ENCODE results near the gene ANKRD33. TPM values are rescaled to one million over a fixed set of nuclear protein-coding genes. Genes with fewer than 3 reads are reported as not detected.

Gene ANKRD33
- total RNA-seq, 2 donors from 2014 or later, result 0.46 TPM; not detected in 1

DNA sequence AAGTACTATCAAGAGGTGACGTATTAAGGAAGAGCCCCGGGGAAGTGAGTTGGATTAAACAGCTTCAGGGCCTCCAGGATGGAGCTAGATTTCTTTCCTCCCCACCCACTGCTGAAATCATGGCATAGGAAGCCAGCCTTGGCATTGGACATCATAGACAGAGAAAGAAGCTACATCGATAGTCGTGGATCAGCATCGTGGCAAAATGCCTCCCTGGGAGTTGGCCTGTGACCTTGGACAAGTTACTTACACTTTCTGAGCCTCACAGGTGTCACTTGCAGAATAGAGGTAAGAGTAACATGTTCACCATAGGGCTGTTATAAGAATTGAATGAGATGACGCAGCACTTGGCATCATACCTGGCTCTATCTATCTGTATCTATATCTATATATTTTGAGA is 5.9 kb downstream of the ANKRD33 start:
- Mint-ChIP-seq H3K4me3 (no peak overlapping the region), H3K36me3 (ENCODE audit: low read depth) (no peaks in the 10 kb centered on the region), H3K4me1 (peaks cover 8% of the 10 kb centered on the region), H3K27ac (no peak overlapping the region), H3K9me3 (no peaks in the 10 kb centered on the region), H3K27me3 (ENCODE audit: insufficient read depth) (peaks cover 15% of the 10 kb centered on the region)
- H3K36me3 ChIP-seq (ENCODE audit: control insufficient read depth, insufficient read depth, low read length), result no peaks in the 10 kb centered on the region
- TF ChIP-seq, protein P1, sequence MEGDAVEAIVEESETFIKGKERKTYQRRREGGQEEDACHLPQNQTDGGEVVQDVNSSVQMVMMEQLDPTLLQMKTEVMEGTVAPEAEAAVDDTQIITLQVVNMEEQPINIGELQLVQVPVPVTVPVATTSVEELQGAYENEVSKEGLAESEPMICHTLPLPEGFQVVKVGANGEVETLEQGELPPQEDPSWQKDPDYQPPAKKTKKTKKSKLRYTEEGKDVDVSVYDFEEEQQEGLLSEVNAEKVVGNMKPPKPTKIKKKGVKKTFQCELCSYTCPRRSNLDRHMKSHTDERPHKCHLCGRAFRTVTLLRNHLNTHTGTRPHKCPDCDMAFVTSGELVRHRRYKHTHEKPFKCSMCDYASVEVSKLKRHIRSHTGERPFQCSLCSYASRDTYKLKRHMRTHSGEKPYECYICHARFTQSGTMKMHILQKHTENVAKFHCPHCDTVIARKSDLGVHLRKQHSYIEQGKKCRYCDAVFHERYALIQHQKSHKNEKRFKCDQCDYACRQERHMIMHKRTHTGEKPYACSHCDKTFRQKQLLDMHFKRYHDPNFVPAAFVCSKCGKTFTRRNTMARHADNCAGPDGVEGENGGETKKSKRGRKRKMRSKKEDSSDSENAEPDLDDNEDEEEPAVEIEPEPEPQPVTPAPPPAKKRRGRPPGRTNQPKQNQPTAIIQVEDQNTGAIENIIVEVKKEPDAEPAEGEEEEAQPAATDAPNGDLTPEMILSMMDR (conservative IDR thresholded peaks at IDR 0.05), result no peak
- H3K4me3 ChIP-seq (ENCODE audit: low read length), result no peak overlapping the region
- H3K9me3 ChIP-seq (ENCODE audit: control insufficient read depth, low read length), result no peaks in the 10 kb centered on the region
- DNase-seq, result no peak
- H3K9ac ChIP-seq (ENCODE audit: extremely low read depth, low read length, poor library complexity, severe bottlenecking), result no peak overlapping the region
- H3K27me3 ChIP-seq (ENCODE audit: control insufficient read depth, insufficient read depth, low read length, poor library complexity, severe bottlenecking), result peaks cover 4% of the 10 kb centered on the region
- WGBS, 2 experiments (ENCODE audit: insufficient coverage in 1 of 2, insufficient read length in 1 of 2), result 92 to 96% methylated on average over 4 to 5 of the region's 6 CpGs
- peaks cover 3% of the 10 kb centered on the region for H3K4me1 ChIP-seq (ENCODE audit: control insufficient read depth, insufficient read depth, low read length)
- no peak overlapping the region for H3K27ac ChIP-seq (ENCODE audit: low read depth, low read length)

DNA sequence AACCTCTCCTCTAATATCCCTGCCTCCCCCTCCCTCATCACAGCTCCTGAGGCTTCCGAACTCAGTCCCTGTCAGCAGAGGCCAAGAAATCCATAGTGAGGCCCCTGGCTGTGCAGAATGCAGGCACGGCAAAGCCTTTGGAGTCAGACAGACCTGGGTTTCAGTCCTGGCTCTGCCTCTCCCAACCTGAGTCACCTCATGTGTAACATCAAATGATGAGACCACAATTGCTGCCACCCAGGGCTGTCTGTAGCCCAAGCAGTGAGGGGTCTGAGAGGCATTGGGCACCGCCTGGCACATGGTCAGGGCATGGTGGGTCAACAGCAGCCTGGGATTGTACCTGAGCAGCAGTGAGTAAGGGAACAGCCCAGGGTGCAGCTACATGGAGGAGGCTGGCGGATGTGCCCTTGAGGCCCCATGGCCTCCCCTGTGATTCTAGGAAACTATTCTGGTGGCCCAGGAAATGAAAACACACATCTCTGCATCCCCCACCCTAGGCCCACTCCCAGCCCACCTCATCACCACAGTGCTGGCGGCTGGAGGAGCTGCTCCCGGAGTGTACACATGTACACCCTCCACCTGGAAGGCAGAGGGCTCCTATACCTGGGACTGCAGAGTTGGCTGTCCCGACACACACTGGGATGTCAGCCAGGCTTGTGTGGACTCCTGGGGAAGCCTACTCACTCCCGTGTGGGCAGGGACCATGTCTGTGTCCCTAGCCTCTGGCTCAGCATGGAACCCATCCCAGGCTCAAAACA is 7.7 kb downstream of the ANKRD33 start:
- Histone ChIP-seq H3K9me3 (ENCODE audit: control insufficient read depth, low read length) (no peaks in the 10 kb centered on the region), H3K4me3 (ENCODE audit: low read length) (no peak overlapping the region), H3K9ac (ENCODE audit: extremely low read depth, low read length, poor library complexity, severe bottlenecking) (no peak overlapping the region), H3K27me3 (ENCODE audit: control insufficient read depth, insufficient read depth, low read length, poor library complexity, severe bottlenecking) (peaks cover 4% of the 10 kb centered on the region), H3K27ac (ENCODE audit: low read depth, low read length) (no peak overlapping the region), H3K4me1 (ENCODE audit: control insufficient read depth, insufficient read depth, low read length) (peaks cover 3% of the 10 kb centered on the region), H3K36me3 (ENCODE audit: control insufficient read depth, insufficient read depth, low read length) (no peaks in the 10 kb centered on the region)
- Mint-ChIP-seq H3K27me3 (ENCODE audit: insufficient read depth) (peaks cover 6% of the 10 kb centered on the region), H3K36me3 (ENCODE audit: low read depth) (no peaks in the 10 kb centered on the region), H3K4me3 (no peak overlapping the region), H3K9me3 (no peaks in the 10 kb centered on the region), H3K4me1 (peaks cover 8% of the 10 kb centered on the region), H3K27ac (peak overlapping the region; percentile 81)
- WGBS, 2 experiments (ENCODE audit: insufficient coverage in 1 of 2, insufficient read length in 1 of 2), result 86 to 93% methylated on average over 7 to 8 of the region's 8 CpGs
- DNase-seq, result no peak
- TF ChIP-seq, protein P1 (conservative IDR thresholded peaks at IDR 0.05), result no peak

DNA sequence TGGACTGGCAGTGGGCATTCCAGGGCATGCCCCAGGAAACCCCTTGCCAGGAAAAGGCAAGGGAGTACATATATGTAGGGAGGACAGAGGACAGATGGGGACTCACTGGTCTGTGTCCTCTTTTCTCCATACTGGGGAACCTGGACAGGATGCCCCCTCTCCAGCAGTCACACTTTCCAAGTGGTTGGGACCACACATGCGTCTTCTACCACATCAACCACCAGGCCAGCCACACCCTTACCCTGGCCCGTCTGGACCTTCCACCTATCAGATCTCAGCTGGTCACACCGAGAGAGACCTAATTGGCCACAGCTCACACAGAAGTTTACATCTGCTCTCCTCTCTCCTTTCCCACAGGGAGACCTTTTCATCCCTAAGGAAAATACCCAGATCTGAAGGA is 8.3 kb downstream of the ANKRD33 start:
- Mint-ChIP-seq H3K4me3 (no peak overlapping the region), H3K27me3 (ENCODE audit: insufficient read depth) (peaks cover 6% of the 10 kb centered on the region)

More for the DNA sequence above, 8.3 kb downstream of the ANKRD33 start:
- H3K9me3 Mint-ChIP-seq, result no peaks in the 10 kb centered on the region
- H3K27ac Mint-ChIP-seq, result no peak overlapping the region
- peaks cover 8% of the 10 kb centered on the region for H3K4me1 Mint-ChIP-seq
- DNase-seq, result peak; percentile 51
- 90 to 91% methylated on average over 2 to 3 of the region's 3 CpGs for WGBS, 2 experiments (ENCODE audit: insufficient coverage in 1 of 2, insufficient read length in 1 of 2)
- peaks cover 4% of the 10 kb centered on the region for H3K27me3 ChIP-seq (ENCODE audit: control insufficient read depth, insufficient read depth, low read length, poor library complexity, severe bottlenecking)
- no peak overlapping the region for H3K4me3 ChIP-seq (ENCODE audit: low read length)
- H3K36me3 ChIP-seq (ENCODE audit: control insufficient read depth, insufficient read depth, low read length), result no peaks in the 10 kb centered on the region
- no peaks in the 10 kb centered on the region for H3K36me3 Mint-ChIP-seq (ENCODE audit: low read depth)
- peaks cover 3% of the 10 kb centered on the region for H3K4me1 ChIP-seq (ENCODE audit: control insufficient read depth, insufficient read depth, low read length)
- H3K9ac ChIP-seq (ENCODE audit: extremely low read depth, low read length, poor library complexity, severe bottlenecking), result no peak overlapping the region
- no peaks in the 10 kb centered on the region for H3K9me3 ChIP-seq (ENCODE audit: control insufficient read depth, low read length)
- TF ChIP-seq, protein P1 (conservative IDR thresholded peaks at IDR 0.05), result no peak
- no peak overlapping the region for H3K27ac ChIP-seq (ENCODE audit: low read depth, low read length)
